ENCODE results near the gene FRMD4A. TPM values are rescaled to one million over a fixed set of nuclear protein-coding genes. Genes with fewer than 3 reads are reported as not detected.

FRMD4A gene
- total RNA-seq, 2 experiments from 2014 or later: 0.17 TPM; not detected in 1

- Histone ChIP-seq H4K20me1 (ENCODE audit: insufficient read depth, low read length) (no peaks in the 10 kb centered on the region), H3K4me1 (ENCODE audit: insufficient read depth, low read length, poor library complexity, severe bottlenecking) (no peaks in the 10 kb centered on the region), H3K9me2 (ENCODE audit: insufficient read depth, low read length) (no peaks in the 10 kb centered on the region), H3K27ac (ENCODE audit: low read depth, low read length, poor library complexity, severe bottlenecking) (no peak overlapping the region), H3K4me3 (ENCODE audit: low read depth, low read length, poor library complexity, severe bottlenecking) (no peak overlapping the region), H3K36me3 (ENCODE audit: insufficient read depth, low read length) (no peaks in the 10 kb centered on the region), H2AFZ (ENCODE audit: low read length) (no peak overlapping the region), H3K79me2 (ENCODE audit: insufficient read depth, low read depth, low read length) (no peaks in the 10 kb centered on the region), H3K4me2 (ENCODE audit: low read length) (no peak overlapping the region), H3K9me3 (ENCODE audit: low read length) (no peaks in the 10 kb centered on the region)
- no TSS peak for BruUV-seq (replicated peaks)
- TF ChIP-seq CTCF (conservative IDR thresholded peaks at IDR 0.05; ENCODE audit: low read length): no peak
- no peak for TF ChIP-seq EZH2phosphoT487 (IDR thresholded peaks at IDR 0.05; ENCODE audit: borderline replicate concordance, low read depth, low read length)
- CTCF ChIA-PET (ENCODE audit: unreplicated experiment): no interaction called here
- POLR2A ChIA-PET: no interaction called here
- intact Hi-C loops (cut with micrococcal nuclease; ENCODE audit: unreplicated experiment): no loop called here
- no peak for DNase-seq (ENCODE audit: low spot score)
Observed at GRCh38 chr10:14022954-14023672, 307.6 kb downstream of the FRMD4A start.

GRCh38 chr10:14022052-14022451 lies 308.7 kb downstream of the FRMD4A start:
- DNase-seq (ENCODE audit: low spot score): no peak
- TF ChIP-seq CTCF (conservative IDR thresholded peaks at IDR 0.05; ENCODE audit: low read length) (no peak), EZH2phosphoT487 (IDR thresholded peaks at IDR 0.05; ENCODE audit: borderline replicate concordance, low read depth, low read length) (no peak)
- no peaks in the 10 kb centered on the region for H3K79me2 ChIP-seq (ENCODE audit: insufficient read depth, low read depth, low read length)
- no peak overlapping the region for H3K27ac ChIP-seq (ENCODE audit: low read depth, low read length, poor library complexity, severe bottlenecking)
- H2AFZ ChIP-seq (ENCODE audit: low read length): no peak overlapping the region
- POLR2A ChIA-PET: no interaction called here
- no peaks in the 10 kb centered on the region for H3K4me1 ChIP-seq (ENCODE audit: insufficient read depth, low read length, poor library complexity, severe bottlenecking)
- no TSS peak for BruUV-seq (replicated peaks)
- no peaks in the 10 kb centered on the region for H3K36me3 ChIP-seq (ENCODE audit: insufficient read depth, low read length)
- no peaks in the 10 kb centered on the region for H4K20me1 ChIP-seq (ENCODE audit: insufficient read depth, low read length)
- H3K9me3 ChIP-seq (ENCODE audit: low read length): no peaks in the 10 kb centered on the region
- H3K4me2 ChIP-seq (ENCODE audit: low read length): no peak overlapping the region
- no peaks in the 10 kb centered on the region for H3K9me2 ChIP-seq (ENCODE audit: insufficient read depth, low read length)
- CTCF ChIA-PET (ENCODE audit: unreplicated experiment): no interaction called here
- no peak overlapping the region for H3K4me3 ChIP-seq (ENCODE audit: low read depth, low read length, poor library complexity, severe bottlenecking)
- intact Hi-C loops (cut with micrococcal nuclease; ENCODE audit: unreplicated experiment): no loop called here

GRCh38 chr10:14020037-14020664 lies 310.6 kb downstream of the FRMD4A start:
- ChIA-PET POLR2A (interaction anchor here (0.7 kb wide), 1 partner anchor 56 kb away, joined by 3 read pairs; no protein-coding TSS in a partner anchor), CTCF (ENCODE audit: unreplicated experiment) (no interaction called here)
- intact Hi-C loops (cut with micrococcal nuclease; ENCODE audit: unreplicated experiment): no loop called here
- Histone ChIP-seq H3K4me3 (ENCODE audit: low read depth, low read length, poor library complexity, severe bottlenecking) (no peak overlapping the region), H3K9me3 (ENCODE audit: low read length) (no peaks in the 10 kb centered on the region), H3K4me1 (ENCODE audit: insufficient read depth, low read length, poor library complexity, severe bottlenecking) (no peaks in the 10 kb centered on the region), H3K36me3 (ENCODE audit: insufficient read depth, low read length) (no peaks in the 10 kb centered on the region), H4K20me1 (ENCODE audit: insufficient read depth, low read length) (no peaks in the 10 kb centered on the region), H3K79me2 (ENCODE audit: insufficient read depth, low read depth, low read length) (no peaks in the 10 kb centered on the region), H3K9me2 (ENCODE audit: insufficient read depth, low read length) (no peaks in the 10 kb centered on the region), H3K4me2 (ENCODE audit: low read length) (no peak overlapping the region), H2AFZ (ENCODE audit: low read length) (no peak overlapping the region), H3K27ac (ENCODE audit: low read depth, low read length, poor library complexity, severe bottlenecking) (no peak overlapping the region)
- BruUV-seq (replicated peaks): no TSS peak
- no peak for DNase-seq (ENCODE audit: low spot score)
- TF ChIP-seq EZH2phosphoT487 (IDR thresholded peaks at IDR 0.05; ENCODE audit: borderline replicate concordance, low read depth, low read length) (no peak), CTCF (conservative IDR thresholded peaks at IDR 0.05; ENCODE audit: low read length) (no peak)
